Stimulated activated naive CD4-positive, alpha-beta T cell treated with Interleukin-2 at 50 U/mL for 16 hours (primary cell): Measurements from ENCODE around the gene EFTUD2.

Experiments
- DNase-seq: peaks from one replicate; lab custom pipeline; 2025; lab: John Stamatoyannopoulos, UW

EFTUD2 gene

DNA sequence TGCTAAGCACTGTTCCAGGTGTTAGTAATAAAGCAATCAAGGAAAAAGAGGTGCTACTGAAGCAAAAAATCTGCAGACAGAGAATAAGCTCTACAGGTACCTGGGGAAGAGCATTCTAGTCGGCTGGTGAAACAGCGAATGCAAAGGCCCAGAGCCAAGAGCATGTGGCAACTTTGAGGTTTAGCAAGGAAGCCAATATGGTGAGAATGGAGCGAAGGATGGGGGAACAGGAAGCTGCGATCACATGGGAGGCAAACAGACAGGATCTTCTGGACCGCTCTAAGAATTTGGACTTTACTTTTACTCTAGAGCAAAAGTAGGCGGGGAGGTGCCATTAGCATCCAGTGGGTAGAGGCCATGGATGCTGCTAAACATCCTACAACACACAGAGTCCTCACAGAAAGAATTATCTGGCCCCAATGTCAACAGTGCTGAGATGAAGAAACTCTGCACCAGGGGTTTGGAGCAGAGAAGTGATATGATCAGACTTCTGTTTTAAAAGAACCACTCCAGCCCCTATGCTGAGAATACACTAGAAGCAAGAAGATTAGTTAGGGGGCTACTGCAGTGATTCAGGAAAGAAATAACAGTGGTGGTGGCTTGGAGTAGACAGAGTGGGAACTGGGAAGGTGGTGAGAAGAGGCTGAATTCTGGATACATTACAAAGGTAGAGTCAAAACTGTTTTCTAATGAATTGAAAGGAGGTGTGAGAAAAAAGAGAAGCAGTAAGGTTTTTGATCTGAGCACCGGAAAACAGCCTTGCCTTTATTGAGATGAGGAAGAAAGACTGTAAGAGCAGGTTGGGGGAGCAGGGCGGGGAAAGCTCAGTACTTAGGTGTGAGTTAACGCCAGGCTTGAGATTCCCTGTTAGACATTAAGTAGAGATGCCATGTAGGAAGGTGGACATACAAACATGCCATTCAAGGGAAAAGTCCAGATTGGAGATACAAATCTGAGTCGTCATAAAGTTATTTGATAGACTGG is 11.0 kb downstream of the EFTUD2 start:
- no peak for DNase-seq

GRCh38 chr17:44887016-44887415 is 12.2 kb downstream of the EFTUD2 start:
- DNase-seq, result no peak

- no peak for DNase-seq
These were observed 14.3 kb downstream of the EFTUD2 start for GRCh38 chr17:44884941-44885340.

- no peak for DNase-seq
These were observed 18.1 kb downstream of the EFTUD2 start for GRCh38 chr17:44881145-44881544.

DNA sequence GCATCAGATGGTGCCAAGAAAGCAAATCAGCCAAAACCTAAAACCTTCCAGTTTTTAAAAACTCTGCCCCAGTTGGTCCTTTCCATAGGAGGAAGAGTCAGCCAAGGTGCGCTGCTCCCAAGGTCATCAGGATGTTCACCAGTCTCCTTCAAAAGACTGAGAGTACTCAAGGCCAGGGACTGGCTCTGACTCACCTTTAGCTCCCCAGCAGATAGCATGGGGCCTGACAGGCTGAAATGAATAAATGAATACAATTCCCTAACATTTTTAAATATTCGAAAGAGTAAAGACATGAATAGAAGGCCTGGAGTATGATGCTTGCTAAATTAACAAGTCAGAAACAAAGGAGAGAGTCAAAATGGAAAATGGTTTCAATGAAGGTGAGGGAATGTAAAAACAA is 19.2 kb downstream of the EFTUD2 start:
- no peak for DNase-seq

DNA sequence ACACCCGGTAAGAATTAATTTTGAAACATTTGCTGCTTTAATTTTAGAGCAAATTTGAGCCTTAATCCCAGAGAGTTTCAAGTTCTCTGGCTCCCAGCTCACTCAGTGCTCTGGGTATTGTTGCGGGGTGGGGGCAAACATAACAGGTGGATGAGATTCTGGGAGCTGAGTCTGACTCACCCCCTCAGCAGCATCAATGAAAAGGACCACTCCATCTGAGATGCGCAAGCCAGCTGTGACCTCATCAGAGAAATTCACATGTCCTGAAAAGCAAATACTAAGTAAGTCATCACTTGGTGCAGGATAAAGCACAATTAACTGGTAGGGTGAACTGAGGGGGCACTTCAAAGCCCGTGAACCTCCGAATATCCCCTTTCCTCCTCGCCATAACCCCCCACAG is 19.9 kb downstream of the EFTUD2 start:
- no peak for DNase-seq

- DNase-seq, result no peak
These were observed 20.5 kb downstream of the EFTUD2 start for GRCh38 chr17:44878627-44879221.

GRCh38 chr17:44877121-44877520 is 22.1 kb downstream of the EFTUD2 start:
- DNase-seq, result no peak

GRCh38 chr17:44875761-44876160 is 23.5 kb downstream of the EFTUD2 start:
- no peak for DNase-seq

DNA sequence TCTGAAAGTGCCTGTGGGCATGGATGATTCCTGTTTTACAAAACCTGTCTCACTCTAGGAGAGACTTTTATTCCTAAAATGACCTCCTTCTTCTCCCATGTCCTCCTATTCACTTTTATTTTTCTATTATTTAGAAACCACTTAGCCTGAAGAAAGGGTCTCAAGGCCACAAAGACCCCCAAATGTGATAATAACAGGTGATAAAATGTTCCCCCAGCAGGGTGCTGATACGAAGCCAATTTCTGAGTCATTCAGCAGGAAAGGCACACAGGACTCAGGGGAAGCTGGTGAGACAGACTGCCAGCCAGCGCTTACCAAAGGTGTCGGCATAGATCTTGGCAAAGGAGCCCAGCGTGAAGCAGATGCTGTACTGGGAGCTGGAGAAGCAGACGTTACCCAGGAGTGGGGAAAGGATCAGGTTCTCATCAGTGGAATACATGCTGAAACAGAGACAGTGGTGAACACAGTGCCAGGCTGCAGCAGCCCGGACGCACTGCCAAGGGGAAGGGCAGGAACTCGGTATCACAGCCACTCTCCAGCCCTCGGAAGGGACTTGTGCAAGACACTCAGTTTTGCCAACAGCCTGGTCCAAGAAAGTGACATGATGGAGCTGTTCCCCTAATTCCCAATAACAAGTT is 27.0 kb downstream of the EFTUD2 start:
- DNase-seq, result no peak

GRCh38 chr17:44871556-44871955 is 27.7 kb downstream of the EFTUD2 start:
- DNase-seq, result no peak

- no peak for DNase-seq
These were observed 31.4 kb downstream of the EFTUD2 start for GRCh38 chr17:44867841-44868240.

GRCh38 chr17:44865931-44866330 is 33.3 kb downstream of the EFTUD2 start:
- no peak for DNase-seq

DNA sequence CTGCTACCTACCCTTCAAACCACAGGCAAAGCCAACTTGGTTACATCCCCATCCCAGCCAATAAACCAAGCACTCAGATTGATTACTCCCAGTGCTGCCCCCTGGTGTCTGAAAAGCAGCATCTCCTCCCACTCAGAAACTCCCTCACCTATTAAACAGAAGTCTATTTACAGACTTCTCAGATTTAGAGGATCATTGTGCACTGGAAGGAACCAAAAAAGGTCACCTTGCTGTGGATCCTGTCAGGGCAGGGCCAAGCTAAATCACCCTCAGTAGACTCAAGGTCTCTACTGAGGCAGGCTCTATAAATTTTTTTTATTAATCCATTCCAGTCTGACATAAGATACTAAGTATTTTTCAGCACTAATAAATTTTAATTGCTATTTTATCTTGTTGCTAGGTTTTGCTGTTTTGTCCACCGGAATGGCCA is 34.0 kb downstream of the EFTUD2 start:
- peak; percentile 55 for DNase-seq

GRCh38 chr17:44864831-44865230 is 34.4 kb downstream of the EFTUD2 start:
- DNase-seq, result no peak

DNA sequence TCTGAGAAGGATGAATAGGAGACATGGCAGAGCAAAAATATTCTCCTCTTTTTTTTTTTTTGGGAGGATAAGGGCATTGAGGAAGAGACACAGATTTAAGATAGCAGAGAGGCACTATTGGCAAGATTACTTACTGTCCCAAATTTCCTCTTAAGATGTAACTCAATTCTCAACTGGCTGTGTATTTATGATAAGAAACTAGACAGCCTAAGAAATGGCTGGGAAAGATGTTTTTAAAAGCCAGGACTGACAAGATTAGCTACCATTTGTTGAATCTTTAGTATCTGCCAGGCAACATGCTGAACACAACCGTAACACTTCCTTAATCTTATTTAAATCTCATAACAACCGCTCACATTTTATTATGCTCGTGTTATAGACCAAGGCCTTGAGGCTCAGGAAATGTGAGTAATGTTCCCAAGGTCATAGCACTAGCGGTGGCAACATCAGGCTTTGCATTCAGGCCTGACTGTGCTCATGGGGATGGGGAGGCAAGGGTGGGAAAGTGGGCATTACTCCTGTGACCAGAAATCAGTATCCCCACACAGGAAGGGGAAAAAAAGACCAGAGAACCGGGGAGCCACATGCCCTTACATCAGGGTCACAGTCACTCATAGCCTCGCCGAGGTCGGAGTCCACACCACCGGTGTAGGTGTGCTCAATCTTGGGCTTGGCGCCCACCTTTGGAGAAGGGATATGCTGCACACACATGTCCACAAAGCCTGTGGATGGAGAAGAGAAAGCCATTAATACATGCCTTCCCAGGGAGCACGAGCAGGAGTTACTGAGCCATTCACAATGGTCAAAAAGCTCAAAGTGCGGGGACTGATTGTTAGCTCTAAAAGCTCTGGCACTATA is 36.0 kb downstream of the EFTUD2 start:
- no peak for DNase-seq

- DNase-seq, result no peak
These were observed 36.8 kb downstream of the EFTUD2 start for GRCh38 chr17:44862278-44862914.

DNA sequence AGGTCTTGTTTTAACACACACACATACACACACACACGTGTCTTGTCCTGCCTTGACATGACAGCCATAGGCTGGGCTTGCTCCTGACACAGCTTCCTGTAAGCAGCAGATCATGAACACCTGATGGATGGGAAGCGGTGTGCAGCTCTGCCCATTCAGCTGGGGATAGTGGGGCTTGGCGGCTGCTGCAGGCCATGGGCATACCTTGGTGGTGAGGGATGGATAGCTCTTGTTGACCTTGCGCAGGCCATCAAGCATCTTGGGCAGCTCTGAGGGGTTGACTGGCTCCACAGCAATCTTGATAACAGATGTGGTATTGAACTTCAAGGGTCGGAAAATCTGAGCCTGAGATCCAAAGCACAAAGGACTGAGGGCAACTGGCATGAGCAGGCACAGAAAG is 39.5 kb downstream of the EFTUD2 start:
- DNase-seq, result no peak

DNA sequence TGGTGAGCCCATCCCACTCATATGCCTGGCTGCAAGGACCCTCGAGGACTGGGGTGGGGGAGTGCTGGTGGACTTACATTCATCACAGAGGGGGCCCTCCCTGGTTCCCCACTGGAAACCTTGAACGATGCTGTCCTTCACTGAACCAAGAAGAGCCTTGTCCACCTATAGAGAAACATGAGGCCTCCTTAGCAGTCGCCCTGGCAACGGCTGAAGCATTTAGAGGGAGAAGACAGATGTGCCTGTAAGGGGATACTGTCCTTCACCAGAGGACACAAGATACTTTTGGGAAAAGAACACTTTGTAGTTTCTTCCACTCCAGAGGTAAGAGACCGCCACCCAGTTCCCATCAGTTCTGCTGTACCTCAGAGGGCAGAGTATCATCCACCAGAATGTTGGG is 45.1 kb downstream of the EFTUD2 start:
- DNase-seq, result no peak

GRCh38 chr17:44850612-44851011 is 48.6 kb downstream of the EFTUD2 start:
- DNase-seq, result no peak

- no peak for DNase-seq
These were observed 49.2 kb downstream of the EFTUD2 start for GRCh38 chr17:44850025-44850424.
